HepG2 (cell line): ENCODE results near the gene SAC3D1. TPM values are rescaled to one million over a fixed set of nuclear protein-coding genes. Genes with fewer than 3 reads are reported as not detected.

ENCODE experiments used
- ATAD3A ChIP-seq: sonication (generic); formaldehyde crosslinking; IDR thresholded peaks from 2 replicates; pipeline ENCODE4 v1.4.0; 2020; ENCODE audit warnings: missing genetic modification reagents
- ATRX ChIP-seq: sonication (generic); formaldehyde crosslinking; IDR thresholded peaks from 2 replicates; pipeline ENCODE4 v1.4.0; 2020; ENCODE audit warnings: missing genetic modification reagents, borderline replicate concordance
- HOXD1 ChIP-seq: sonication (generic); formaldehyde crosslinking; IDR thresholded peaks from 2 replicates; pipeline ENCODE4 v1.5.0; 2020; ENCODE audit warnings: missing genetic modification reagents
- IKZF1 ChIP-seq: fragments of 450-650 bp; IDR thresholded peaks from 2 replicates; pipeline ENCODE4 v1.7.1; 2016
- KAT7 ChIP-seq: IDR thresholded peaks from 2 replicates; pipeline ENCODE4 v1.6.1; 2018; ENCODE audit warnings: borderline replicate concordance, missing compliant biosample characterization
- LCORL ChIP-seq, 2 experiments: fragments of 450-650 bp in 1 of 2; sonication (generic) in 1 of 2; formaldehyde crosslinking in 1 of 2; IDR thresholded peaks; 2 replicates each; pipeline versions ENCODE4 v1.5.0 to v1.6.1; 2017 to 2020; ENCODE audit warnings: antibody characterized with exemption in 1 of 2, missing genetic modification reagents in 1 of 2
- RFXANK ChIP-seq: IDR thresholded peaks from 2 replicates; pipeline ENCODE4 v1.6.1; 2016
- RFXAP ChIP-seq: sonication (generic); formaldehyde crosslinking; IDR thresholded peaks from 2 replicates; pipeline ENCODE4 v1.4.0; 2020; ENCODE audit warnings: missing genetic modification reagents, borderline replicate concordance
- YY1 ChIP-seq: IDR thresholded peaks from 2 replicates; pipeline ENCODE4 v1.6.1; 2011; ENCODE audit warnings: low read length, low read depth, moderate library complexity, mild to moderate bottlenecking; ENCODE audit not compliant: insufficient read depth, insufficient replicate concordance
- ZIK1 ChIP-seq: sonication (generic); formaldehyde crosslinking; IDR thresholded peaks from 2 replicates; pipeline ENCODE4 v1.5.0; 2020; ENCODE audit warnings: mild to moderate bottlenecking, low read depth, missing genetic modification reagents, borderline replicate concordance
- ZNF136 ChIP-seq: sonication (generic); formaldehyde crosslinking; IDR thresholded peaks from 2 replicates; pipeline ENCODE4 v1.8.1; 2022; ENCODE audit warnings: low read depth, mild to moderate bottlenecking, moderate library complexity, missing genetic modification reagents
- ZNF274 ChIP-seq: sonication (generic); formaldehyde crosslinking; IDR thresholded peaks from 2 replicates; pipeline ENCODE4 v1.5.1; 2020; ENCODE audit warnings: mild to moderate bottlenecking, missing genetic modification reagents
- ZNF572 ChIP-seq: sonication (generic); formaldehyde crosslinking; IDR thresholded peaks from 2 replicates; pipeline ENCODE4 v1.5.1; 2020; ENCODE audit warnings: mild to moderate bottlenecking, missing genetic modification reagents
- ZNF614 ChIP-seq: IDR thresholded peaks from 2 replicates; pipeline ENCODE4 v1.6.1; 2018; ENCODE audit warnings: missing biosample characterization, missing genetic modification reagents, inconsistent platforms, borderline replicate concordance
- ZNF891 ChIP-seq: sonication (generic); formaldehyde crosslinking; IDR thresholded peaks from 2 replicates; pipeline ENCODE4 v1.5.0; 2020; ENCODE audit warnings: mild to moderate bottlenecking, missing genetic modification reagents
- polyA plus RNA-seq, 8 experiments: library from polyadenylated mRNA; depleted of rRNA in 3 of 8; stranded (reverse) in 7 of 8; unstranded in 1 of 8; fragments of >200 nt; fragmentation: Illumina TruSeq in 4 of 8; extraction: Trizol in 4 of 8; gene quantifications; 2 replicates each; pipeline versions ENCODE4 v1.2.1 to v1.2.3, GENCODE V29; 2011 to 2016; ENCODE audit warnings: low read depth in 4 of 8, missing spikeins in 1 of 8, mixed read lengths in 1 of 8; ENCODE audit not compliant: insufficient read depth in 1 of 8
- total RNA-seq, 5 experiments: library from RNA; depleted of rRNA; stranded (reverse); fragments of >200 nt; fragmentation: Illumina TruSeq; extraction: Trizol; gene quantifications; 2 replicates each; pipeline ENCODE4 v1.2.3, GENCODE V29; 2016; ENCODE audit warnings: low read depth in 1 of 5
- TF ChIP-seq, protein P1 (sequence below): sonication (generic); formaldehyde crosslinking; IDR thresholded peaks from 2 replicates; pipeline ENCODE4 v1.5.1; 2020; ENCODE audit warnings: missing genetic modification reagents, mild to moderate bottlenecking, borderline replicate concordance
- TF ChIP-seq, protein P2 (sequence below): sonication (generic); formaldehyde crosslinking; IDR thresholded peaks from 2 replicates; pipeline ENCODE4 v1.5.0; 2020; ENCODE audit warnings: missing genetic modification reagents
- TF ChIP-seq, protein P3 (sequence below): sonication (generic); formaldehyde crosslinking; IDR thresholded peaks from 2 replicates; pipeline ENCODE4 v1.4.0; 2020; ENCODE audit warnings: missing genetic modification reagents

The SAC3D1 gene
- total and polyA plus RNA-seq, 2 of the 13 experiments (the other 11 are each of a cell fraction or from before 2014, with no cell fraction given) = 7.4 to 36.3 TPM

DNA sequence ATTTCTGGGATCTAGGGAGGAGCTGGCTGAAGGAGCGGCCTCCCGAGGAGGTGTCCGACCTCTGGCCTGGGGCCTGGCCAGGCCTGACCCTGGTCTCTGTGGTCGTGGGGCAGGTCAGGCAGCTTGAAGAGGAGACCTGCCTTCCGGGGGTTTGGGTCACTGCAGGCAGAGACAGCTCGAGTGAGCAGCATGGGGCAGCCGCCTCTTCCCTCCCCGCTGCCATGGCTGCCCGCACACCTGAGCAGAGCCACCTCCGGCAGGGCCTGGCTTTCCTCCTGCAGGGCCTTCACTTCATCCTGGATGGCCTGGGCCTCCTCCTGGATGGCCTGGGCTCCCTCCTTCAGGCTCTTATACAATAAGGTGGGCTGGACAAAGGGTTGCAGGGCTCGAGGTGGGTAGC is 25.3 kb downstream of the SAC3D1 start (continued):
- TF ChIP-seq, protein P1, sequence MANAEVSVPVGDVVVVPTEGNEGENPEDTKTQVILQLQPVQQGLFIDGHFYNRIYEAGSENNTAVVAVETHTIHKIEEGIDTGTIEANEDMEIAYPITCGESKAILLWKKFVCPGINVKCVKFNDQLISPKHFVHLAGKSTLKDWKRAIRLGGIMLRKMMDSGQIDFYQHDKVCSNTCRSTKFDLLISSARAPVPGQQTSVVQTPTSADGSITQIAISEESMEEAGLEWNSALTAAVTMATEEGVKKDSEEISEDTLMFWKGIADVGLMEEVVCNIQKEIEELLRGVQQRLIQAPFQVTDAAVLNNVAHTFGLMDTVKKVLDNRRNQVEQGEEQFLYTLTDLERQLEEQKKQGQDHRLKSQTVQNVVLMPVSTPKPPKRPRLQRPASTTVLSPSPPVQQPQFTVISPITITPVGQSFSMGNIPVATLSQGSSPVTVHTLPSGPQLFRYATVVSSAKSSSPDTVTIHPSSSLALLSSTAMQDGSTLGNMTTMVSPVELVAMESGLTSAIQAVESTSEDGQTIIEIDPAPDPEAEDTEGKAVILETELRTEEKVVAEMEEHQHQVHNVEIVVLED (CRISPR knock-in tag) = 0 out of 2 replicates have a peak, but pooled peaks have one; percentile 16
- TF ChIP-seq LCORL (IDR thresholded peaks at IDR 0.05) (no peak), LCORL (CRISPR knock-in tag; IDR thresholded peaks at IDR 0.05) (peak; percentile 60), RFXANK (no peak), ZNF614 (no peak), KAT7 (CRISPR knock-in tag) (no peak), HOXD1 (CRISPR knock-in tag) (0 out of 2 replicates have a peak, but pooled peaks have one; percentile 27), ZIK1 (CRISPR knock-in tag) (no peak), ZNF891 (CRISPR knock-in tag) (no peak), ZNF572 (CRISPR knock-in tag) (0 out of 2 replicates have a peak, but pooled peaks have one; percentile 18), ATRX (CRISPR knock-in tag) (no peak), ATAD3A (CRISPR knock-in tag) (no peak), YY1 (peak; percentile 23), RFXAP (CRISPR knock-in tag) (0 out of 2 replicates have a peak, but pooled peaks have one; percentile 28), ZNF274 (CRISPR knock-in tag) (peak; percentile 26; the same call in 1 of the 2 replicates), IKZF1 (no peak), ZNF136 (no peak)
- TF ChIP-seq, protein P2, sequence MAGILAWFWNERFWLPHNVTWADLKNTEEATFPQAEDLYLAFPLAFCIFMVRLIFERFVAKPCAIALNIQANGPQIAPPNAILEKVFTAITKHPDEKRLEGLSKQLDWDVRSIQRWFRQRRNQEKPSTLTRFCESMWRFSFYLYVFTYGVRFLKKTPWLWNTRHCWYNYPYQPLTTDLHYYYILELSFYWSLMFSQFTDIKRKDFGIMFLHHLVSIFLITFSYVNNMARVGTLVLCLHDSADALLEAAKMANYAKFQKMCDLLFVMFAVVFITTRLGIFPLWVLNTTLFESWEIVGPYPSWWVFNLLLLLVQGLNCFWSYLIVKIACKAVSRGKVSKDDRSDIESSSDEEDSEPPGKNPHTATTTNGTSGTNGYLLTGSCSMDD (CRISPR knock-in tag) = no peak
- TF ChIP-seq, protein P3, sequence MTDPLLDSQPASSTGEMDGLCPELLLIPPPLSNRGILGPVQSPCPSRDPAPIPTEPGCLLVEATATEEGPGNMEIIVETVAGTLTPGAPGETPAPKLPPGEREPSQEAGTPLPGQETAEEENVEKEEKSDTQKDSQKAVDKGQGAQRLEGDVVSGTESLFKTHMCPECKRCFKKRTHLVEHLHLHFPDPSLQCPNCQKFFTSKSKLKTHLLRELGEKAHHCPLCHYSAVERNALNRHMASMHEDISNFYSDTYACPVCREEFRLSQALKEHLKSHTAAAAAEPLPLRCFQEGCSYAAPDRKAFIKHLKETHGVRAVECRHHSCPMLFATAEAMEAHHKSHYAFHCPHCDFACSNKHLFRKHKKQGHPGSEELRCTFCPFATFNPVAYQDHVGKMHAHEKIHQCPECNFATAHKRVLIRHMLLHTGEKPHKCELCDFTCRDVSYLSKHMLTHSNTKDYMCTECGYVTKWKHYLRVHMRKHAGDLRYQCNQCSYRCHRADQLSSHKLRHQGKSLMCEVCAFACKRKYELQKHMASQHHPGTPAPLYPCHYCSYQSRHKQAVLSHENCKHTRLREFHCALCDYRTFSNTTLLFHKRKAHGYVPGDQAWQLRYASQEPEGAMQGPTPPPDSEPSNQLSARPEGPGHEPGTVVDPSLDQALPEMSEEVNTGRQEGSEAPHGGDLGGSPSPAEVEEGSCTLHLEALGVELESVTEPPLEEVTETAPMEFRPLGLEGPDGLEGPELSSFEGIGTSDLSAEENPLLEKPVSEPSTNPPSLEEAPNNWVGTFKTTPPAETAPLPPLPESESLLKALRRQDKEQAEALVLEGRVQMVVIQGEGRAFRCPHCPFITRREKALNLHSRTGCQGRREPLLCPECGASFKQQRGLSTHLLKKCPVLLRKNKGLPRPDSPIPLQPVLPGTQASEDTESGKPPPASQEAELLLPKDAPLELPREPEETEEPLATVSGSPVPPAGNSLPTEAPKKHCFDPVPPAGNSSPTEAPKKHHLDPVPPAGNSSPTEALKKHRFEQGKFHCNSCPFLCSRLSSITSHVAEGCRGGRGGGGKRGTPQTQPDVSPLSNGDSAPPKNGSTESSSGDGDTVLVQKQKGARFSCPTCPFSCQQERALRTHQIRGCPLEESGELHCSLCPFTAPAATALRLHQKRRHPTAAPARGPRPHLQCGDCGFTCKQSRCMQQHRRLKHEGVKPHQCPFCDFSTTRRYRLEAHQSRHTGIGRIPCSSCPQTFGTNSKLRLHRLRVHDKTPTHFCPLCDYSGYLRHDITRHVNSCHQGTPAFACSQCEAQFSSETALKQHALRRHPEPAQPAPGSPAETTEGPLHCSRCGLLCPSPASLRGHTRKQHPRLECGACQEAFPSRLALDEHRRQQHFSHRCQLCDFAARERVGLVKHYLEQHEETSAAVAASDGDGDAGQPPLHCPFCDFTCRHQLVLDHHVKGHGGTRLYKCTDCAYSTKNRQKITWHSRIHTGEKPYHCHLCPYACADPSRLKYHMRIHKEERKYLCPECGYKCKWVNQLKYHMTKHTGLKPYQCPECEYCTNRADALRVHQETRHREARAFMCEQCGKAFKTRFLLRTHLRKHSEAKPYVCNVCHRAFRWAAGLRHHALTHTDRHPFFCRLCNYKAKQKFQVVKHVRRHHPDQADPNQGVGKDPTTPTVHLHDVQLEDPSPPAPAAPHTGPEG (CRISPR knock-in tag) = no peak
